ENCODE data around the gene MACROD2.

MACROD2 gene

GRCh38 chr20:16020971-16021370 lies 2025.7 kb downstream of the MACROD2 start:
- no peak for DNase-seq

- DNase-seq: peak; percentile 82
Observed at GRCh38 chr20:16025084-16025483, 2029.8 kb downstream of the MACROD2 start.

- no peak for DNase-seq
Observed at GRCh38 chr20:16027686-16028085, 2032.4 kb downstream of the MACROD2 start.

- DNase-seq: no peak
Observed at GRCh38 chr20:16028923-16029322, 2033.6 kb downstream of the MACROD2 start.

GRCh38 chr20:16030253-16030652 lies 2034.9 kb downstream of the MACROD2 start:
- DNase-seq: no peak

GRCh38 chr20:16035576-16035975 lies 2040.3 kb downstream of the MACROD2 start:
- DNase-seq: no peak

GRCh38 chr20:16036331-16036730 lies 2041.0 kb downstream of the MACROD2 start:
- no peak for DNase-seq

GRCh38 chr20:16040742-16041141 lies 2045.4 kb downstream of the MACROD2 start:
- DNase-seq: no peak

GRCh38 chr20:16042731-16043130 lies 2047.4 kb downstream of the MACROD2 start:
- no peak for DNase-seq

- DNase-seq: no peak
Observed at GRCh38 chr20:16043931-16044330, 2048.6 kb downstream of the MACROD2 start.

- DNase-seq: no peak
Observed at GRCh38 chr20:16048876-16049275, 2053.6 kb downstream of the MACROD2 start.

GRCh38 chr20:16049529-16050093 lies 2054.3 kb downstream of the MACROD2 start:
- DNase-seq: no peak

- DNase-seq: no peak
Observed at GRCh38 chr20:16050366-16050765, 2055.1 kb downstream of the MACROD2 start.

- DNase-seq: no peak
Observed at GRCh38 chr20:16051968-16052367, 2056.7 kb downstream of the MACROD2 start.

- DNase-seq: no peak
Observed at GRCh38 chr20:16052456-16052855, 2057.1 kb downstream of the MACROD2 start.

GRCh38 chr20:16054985-16055384 lies 2059.7 kb downstream of the MACROD2 start:
- peak; percentile 78 for DNase-seq

GRCh38 chr20:16057651-16058050 lies 2062.3 kb downstream of the MACROD2 start:
- DNase-seq: no peak

GRCh38 chr20:16058268-16058667 lies 2063.0 kb downstream of the MACROD2 start:
- no peak for DNase-seq

- no peak for DNase-seq
Observed at GRCh38 chr20:16059841-16060240, 2064.5 kb downstream of the MACROD2 start.

GRCh38 chr20:16061351-16061750 lies 2066.0 kb downstream of the MACROD2 start:
- DNase-seq: no peak

GRCh38 chr20:16062661-16063581 lies 2067.6 kb downstream of the MACROD2 start:
- no peak for DNase-seq

- DNase-seq: no peak
Observed at GRCh38 chr20:16063881-16064280, 2068.6 kb downstream of the MACROD2 start.

- peak; percentile 13 for DNase-seq
Observed at GRCh38 chr20:16064989-16065707, 2069.8 kb downstream of the MACROD2 start.

- DNase-seq: no peak
Observed at GRCh38 chr20:16066571-16066970, 2071.3 kb downstream of the MACROD2 start.

Data from NCI-H2171 treated with DMSO at 0.1 percent for 48 hours (cell line).